HG02981 (cell line): ENCODE measurements around the gene REPIN1.

Source experiments
- ATAC-seq: cut with Tn5 transposase; IDR thresholded peaks from one replicate; pipeline ENCODE4 v1.9.1; 2021; ENCODE audit warnings: mild to moderate bottlenecking, moderate library complexity; ENCODE audit not compliant: unreplicated experiment

Gene REPIN1

DNA sequence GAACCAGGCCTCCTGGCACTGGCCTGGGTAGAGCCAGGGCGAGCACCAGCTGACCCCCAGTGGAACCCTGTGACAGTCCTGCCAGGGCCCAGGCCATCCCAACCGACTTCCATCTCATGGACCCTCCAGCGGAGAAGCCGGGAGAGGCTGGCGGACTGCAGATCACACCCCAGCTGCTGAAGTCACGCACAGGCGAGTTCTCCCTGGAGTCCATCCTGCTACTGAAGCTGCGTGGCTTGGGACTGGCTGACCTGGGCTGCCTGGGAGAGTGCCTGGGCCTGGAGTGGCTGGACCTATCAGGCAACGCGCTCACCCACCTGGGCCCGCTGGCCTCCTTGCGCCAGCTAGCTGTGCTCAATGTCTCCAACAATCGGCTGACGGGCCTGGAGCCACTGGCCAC, 31.9 kb upstream of the REPIN1 start:
- no peak for ATAC-seq

DNA sequence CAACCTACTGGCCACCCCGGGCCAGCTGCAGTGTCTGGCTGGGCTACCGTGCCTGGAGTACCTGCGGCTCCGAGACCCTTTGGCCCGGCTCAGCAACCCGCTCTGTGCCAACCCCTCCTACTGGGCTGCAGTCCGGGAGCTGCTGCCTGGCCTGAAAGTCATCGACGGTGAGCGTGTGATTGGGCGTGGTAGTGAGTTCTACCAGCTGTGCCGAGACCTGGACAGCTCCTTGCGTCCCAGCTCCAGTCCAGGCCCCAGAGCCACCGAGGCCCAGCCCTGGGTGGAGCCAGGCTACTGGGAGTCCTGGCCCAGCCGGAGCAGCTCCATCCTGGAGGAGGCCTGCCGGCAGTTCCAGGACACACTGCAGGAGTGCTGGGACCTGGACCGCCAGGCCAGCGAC, 31.4 kb upstream of the REPIN1 start:
- no peak for ATAC-seq

DNA sequence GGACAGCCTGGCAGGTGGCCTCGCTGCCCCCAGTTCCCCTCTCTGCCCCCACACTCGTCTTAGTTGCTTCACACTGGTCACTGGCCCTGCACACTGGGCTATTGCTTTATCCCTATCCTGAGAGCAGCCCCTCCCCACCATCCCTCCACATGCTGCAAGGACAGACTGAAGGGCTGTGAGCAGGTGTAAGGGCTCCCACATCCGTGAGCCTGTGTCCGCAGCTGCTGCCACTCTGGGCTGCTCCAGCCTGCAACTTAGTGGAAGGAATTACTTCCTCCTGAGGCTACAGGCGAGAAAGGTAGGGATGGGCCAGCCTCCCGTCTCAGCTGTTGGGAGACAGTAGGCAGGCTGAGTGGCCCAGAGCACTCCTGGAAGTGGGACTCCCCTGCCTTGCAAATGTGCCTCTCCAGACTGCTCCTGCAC, 31.0 kb upstream of the REPIN1 start:
- ATAC-seq, result no peak

DNA sequence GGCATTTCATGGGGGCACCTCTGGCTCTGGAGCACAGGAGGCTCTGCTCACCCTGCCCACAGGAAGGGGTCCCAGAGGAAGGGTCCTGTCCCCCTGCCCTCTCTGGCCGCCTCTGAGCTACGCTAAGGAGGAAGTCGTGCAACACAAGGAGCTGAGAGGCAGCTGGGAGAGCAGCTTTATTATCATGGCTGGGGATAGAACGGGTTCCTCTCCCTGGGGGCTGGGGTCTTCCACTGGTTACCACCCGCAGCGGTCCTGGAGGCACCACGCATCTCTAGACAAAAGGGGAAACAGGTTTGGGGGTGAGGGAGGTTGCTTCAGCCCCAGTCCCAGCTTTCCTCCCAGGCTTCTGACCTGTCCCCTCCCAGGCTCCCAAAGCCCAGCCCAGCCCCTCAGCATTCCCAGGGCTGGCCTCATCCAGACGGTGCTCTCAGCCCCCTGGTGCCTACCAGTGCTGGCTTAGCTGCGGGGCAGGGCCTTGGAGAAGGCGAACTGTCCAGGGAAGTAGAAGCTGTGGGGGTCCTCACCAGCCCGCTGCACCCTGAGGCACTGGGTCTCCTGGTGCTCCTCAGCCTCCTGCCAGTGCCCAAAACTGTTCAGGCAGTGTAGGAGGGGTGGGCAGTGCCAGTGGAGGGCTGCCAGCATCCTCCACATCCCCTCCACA, 30.3 kb upstream of the REPIN1 start:
- ATAC-seq, result no peak

DNA sequence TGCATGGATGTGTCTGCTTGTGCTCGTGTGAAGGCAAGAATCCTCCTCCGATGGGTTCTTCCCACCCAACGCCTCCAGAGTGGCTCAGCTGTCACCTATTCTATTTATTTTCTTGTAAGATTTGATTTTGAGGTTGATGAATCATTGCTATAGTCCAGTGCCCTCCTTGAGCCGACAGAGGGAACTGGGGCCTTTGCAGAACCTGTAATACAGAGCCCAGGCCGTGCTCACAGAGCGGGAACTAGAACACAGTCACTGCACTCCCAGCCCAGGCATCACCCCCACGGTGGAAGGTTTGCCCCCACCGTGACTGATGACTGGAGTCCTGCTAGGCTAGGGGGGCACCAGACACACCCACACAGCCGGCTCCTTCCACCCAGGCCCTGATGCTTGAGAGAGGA, 29.2 kb upstream of the REPIN1 start:
- no peak for ATAC-seq

DNA sequence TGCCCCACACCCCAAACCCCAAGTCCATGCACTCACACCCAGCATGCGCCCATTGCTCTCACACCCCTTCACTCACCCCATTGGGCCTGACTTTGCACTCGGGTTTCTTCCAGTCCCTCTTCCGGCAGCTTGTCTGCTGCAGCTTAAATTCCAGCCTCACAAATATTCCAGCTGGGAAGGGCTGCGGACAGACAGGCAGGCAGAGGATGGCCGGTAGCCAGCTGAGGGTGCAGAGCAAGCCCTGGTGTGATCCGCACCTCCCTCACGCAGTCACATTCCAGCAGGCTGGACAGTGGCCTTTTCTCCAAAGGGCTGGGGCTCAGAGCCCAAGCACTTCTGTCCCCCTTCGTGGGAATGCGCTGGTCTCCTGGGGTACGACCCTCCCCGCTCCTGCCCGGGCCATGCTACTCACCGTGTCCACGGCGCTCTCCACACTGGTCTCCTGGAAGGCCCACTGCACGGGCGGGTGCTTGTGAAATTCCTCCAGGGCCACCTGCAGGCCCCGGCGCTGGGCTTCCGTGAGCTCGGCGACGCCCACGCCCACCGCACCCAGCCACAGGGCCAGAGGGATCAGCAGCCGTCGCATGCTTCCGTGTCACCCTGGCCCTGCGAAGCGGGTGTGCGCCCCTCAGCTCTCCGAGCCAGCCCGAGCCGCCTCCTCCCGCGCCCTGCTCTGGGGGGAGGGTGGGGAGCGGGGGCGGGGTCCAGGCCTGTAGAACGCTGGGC, 28.4 kb upstream of the REPIN1 start:
- no peak for ATAC-seq

DNA sequence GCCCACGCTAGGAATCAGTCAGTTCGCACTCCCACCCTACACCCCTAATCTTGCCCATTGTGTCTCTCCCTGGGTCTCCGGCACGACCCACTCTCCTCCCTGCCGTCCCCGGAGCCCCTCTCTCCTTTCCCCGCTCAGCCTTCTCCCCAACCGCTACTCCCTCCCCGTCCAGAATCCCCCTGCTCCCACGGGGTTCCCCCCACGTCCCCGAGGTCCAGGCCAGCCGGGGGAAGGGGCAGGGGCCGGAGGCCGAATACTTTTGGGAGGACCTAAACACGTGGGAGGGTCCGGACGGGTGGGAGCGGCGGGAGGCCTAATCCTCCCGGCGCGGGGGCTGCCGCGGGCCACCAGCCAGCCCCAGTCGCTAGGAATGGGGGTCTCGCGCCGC, 27.8 kb upstream of the REPIN1 start:
- ATAC-seq, result no peak

DNA sequence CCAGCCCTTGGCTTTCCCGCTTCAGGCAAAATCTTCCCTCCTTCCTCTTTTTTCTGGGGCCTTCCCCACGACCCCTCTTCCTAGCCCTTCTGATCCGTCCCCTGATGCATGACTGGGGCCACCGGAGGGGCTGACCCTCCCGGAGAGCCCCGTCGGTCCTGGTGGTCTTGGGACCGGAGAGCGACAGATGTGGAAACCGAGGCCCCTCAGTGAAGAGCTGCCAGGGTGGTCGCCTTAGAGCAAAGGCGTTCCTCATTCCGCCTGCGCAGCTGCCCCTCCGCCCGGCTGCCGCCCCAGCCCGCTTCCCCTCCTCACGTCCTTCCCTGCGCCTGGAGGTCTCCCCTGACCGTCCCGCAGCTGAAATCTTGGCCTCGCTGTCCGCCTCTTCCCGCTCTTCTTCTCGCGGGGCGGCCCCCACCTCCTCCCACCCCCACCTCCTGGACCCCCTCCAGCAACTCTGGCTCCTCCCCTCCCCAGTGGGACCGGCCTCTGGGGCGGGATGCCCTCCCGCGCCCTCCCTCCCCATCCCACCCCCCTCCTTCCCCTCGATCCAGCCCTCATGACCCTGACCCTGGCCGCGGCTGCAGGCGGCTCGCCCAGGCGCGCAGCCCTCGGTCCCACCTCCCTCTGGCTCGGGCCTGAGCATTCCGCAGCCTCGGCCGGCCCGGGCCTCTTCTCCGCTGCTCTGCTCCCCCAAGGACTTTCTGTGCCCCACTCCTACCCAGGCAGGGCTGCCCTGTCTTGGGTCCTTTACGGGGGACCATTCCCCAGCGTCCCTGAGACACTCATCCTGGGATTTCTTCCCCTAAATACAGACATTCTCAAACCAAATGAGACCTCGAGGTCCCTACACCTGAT, 27.1 kb upstream of the REPIN1 start, which contains the start of gene RARRES2:
TSS of gene RARRES2 (minus strand) at position 367 of the 858 bp plus-strand sequence. CDS start 1,020 bp downstream, outside the sequence.
- ATAC-seq, result no peak

DNA sequence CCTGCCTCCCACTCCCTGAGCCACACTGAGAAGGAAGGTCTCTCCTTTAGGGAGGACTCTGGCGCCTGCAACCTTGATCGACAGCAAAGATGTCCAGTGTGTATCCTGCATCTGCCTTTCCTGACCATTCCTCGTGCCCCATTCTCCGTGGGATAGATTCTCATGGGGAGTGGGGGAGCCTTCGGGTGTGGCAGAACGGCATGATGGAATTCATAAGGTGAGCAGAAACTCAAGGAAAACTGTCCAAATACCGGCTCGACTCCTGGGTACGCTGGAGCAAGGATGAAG, 26.6 kb upstream of the REPIN1 start:
- ATAC-seq, result no peak

DNA sequence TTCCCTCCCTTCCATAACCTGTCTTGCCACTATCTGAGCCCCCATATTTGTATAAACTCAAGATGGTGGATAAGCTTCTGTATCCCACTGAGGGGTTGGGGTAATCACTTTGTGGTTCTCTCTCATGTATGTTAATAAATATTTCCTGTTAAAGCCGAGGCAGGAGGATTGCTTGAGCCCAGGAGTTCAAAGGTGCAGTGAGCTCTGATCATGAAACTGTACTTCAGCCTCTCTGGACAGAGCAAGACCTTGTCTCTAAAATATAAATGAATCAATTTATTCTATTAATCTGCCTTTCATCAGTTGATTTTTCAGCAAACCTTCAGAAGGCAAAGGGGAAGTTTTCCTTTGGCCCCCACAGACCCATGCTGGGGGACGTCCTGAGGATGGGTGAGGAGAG, 25.4 kb upstream of the REPIN1 start:
- no peak for ATAC-seq

DNA sequence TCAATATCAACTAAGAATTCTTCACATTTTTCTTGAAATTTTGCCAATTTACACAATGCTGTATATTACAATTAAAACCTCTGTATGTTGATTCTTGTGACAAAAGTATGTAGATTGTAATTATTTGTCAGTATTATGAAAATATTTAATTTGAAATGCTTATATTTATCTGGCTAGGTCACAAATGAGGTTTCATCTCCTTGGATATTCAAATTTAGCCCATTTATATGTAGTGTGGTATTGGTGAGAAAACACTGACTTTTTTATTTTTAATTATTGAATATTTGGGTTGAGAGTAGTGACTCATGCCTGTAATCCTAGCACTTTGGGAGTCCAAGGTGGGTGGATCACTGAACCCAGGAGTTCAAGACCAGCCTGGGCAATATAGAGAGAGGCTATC, 24.3 kb upstream of the REPIN1 start:
- ATAC-seq, result no peak

DNA sequence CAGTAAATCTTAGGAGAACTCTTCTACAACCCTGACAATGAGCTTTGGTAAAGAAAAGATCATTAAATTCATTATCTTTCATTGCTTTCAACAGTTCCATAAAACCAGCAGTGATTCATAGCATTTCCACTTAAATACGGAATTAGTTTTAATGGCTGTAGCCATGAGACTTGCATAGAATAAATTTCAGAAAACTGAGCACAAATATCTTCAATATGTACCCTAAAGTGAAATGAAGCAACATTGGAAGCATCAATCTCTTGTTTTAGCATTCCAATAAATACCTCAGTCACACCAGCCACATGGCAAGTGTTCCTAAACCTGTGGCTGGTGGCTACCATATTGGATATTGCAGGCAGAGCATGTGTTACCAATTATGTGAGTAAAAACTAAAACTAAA, 23.6 kb upstream of the REPIN1 start:
- ATAC-seq, result no peak

DNA sequence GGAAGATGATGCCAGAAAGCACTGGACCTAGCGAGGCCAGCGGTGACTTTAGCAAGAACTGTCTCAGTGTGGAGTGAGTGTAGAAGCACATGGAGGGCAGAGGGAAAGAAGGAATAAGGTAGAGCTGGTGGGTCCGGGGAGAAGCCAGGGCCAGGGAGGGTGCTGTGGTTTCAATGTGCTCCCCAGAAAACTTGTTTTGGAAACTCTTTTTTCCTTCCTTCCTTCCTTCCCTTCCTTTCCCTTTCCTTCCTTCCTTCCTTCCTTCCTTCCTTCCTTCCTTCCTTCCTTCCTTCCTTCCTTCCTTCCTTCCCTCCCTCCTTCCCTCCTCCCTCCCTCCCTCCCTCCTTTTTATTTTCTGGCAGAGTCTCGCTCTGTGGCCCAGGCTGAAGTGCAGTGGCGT, 21.7 kb upstream of the REPIN1 start:
- ATAC-seq, result no peak

DNA sequence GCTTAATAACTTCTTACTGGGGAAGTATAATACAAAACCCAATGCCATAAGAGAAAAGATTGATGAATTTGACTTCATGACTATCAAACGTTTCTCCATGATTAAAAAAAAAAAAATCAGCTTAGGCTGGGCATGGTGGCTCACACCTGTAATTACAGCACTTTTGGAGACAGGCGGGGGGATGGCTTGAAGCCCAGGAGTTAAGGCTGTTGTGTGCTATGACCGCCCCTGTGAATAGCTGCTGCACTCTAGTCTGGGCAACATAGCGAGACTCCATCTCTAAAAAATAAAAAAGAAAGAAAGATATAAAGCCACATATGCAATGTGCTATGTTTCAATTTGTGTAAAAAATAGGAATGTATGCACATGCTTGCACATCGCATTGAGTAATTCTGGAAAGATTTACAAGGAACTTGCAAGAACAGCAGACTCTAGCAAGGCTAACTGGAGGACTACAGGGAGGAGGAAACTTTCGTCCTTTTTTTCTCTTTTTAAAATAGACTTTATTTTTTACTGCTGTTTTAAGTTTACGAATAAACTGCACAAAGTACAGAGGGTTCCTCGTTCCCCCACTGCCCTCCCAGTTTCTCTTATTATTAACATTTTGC, 16.9 kb upstream of the REPIN1 start:
- no peak for ATAC-seq

DNA sequence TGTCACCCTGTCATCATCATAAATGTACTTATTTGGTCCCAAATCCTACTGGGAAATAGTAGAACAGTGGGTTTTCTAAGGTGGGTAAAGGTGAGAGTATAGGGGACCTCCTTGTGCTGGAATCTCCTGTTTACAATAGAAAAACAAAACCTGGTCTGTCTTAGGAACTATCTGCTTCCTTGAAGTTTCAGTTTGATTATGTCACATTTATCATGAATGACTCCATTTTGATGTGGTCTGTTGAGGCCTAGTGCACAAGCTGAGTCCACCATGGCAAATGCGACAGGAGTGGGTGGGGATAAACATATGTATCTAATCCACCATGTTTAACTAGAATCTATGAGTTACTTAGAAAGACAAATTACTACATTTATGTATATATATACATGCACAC, 13.0 kb upstream of the REPIN1 start:
- no peak for ATAC-seq

DNA sequence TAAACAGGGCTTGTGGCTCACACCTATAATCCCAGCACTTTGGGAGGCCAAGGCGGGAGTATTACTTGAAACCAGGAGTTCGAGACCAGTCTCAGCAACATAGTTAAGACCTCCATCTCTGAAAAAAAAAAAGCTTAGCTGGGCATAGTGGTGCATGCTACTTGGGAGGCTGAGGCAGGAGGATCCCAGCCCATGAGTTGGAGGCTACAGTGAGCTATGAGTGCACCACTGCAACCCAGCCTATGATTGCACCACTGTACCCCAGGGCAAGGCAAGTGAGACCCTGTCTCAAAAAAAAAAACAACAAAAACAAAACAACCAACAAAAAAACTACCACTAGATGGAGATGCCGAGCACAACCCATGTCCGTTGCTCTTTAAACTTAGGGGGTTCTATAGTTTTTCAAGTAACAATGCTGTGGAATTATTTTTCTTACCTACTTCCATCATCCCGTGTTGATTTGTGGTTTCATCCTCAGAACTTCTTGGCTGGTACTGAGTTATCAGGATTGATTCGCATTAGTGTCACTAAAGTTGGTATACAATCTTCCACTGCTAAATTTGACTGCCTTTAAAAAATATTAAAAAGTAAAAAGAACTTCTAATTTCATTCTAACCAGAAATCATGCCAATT, 12.2 kb upstream of the REPIN1 start:
- no peak for ATAC-seq

DNA sequence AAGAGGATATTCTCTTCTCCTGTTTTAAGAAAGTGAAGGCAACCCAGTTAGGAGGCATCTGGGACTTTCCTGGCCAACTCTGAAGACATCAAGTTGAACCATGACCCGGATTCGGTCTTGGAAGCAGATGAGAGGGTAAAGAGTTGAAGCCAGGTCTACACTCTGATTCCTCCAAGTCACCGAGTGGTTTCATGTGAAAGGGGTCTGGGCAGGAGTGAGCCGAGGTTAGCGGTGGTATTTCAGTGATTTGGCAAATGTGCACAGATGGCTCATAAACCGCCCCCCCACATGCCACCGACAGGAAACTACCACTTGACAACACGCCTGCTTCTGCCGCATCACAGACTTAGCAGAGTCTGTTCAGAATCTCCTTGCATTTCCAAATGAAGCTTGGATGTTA, 11.4 kb upstream of the REPIN1 start:
- ATAC-seq, result no peak

DNA sequence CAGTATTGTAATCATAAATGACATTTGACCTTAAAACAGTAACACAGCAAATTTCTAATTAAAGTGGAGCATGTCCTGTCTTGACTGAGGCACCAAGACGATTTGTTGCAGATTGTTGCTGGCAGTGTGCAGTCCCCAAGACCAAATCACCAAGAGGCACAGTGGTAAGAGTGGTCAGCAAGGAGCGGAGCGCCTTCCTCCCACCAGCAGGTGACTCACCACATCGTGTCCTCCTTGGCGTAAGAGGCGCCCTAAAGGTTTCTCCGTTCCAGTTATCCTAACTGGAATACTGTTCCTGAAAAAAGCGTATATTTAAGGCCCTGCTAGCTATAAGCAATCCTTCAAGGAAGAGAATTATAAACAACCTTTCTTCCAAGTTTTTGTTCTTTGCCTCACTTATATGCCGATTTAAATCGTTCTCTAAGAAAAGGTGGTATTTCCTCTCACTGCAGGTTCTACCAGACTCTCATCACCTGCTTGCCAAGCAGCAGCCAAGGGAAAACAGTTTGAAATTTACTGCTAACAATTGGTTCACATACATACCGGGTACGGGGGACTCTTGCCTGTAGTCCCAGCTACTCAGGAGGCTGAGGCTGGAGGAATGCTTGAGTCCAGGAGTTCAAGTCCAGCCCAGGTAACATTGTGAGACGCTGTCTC, 10.7 kb upstream of the REPIN1 start:
- no peak for ATAC-seq

DNA sequence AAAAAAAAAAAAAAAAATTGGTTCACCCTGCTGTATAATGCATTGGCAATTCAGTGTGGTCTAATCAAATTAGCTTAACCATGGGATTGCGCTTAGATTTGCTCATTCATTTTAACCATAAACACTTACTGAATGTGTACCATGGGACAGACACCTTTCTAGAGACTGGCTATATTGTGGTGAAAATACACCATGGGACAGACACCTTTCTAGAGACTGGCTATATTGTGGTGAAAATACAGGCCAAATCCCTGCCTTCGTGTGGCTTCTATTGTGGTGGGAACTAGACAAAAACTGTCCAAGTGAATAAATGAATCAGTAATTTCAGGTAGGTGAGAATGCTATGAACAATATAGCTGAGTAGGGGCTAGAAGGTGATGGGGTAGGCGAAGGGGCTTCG, 10.2 kb upstream of the REPIN1 start:
- no peak for ATAC-seq

DNA sequence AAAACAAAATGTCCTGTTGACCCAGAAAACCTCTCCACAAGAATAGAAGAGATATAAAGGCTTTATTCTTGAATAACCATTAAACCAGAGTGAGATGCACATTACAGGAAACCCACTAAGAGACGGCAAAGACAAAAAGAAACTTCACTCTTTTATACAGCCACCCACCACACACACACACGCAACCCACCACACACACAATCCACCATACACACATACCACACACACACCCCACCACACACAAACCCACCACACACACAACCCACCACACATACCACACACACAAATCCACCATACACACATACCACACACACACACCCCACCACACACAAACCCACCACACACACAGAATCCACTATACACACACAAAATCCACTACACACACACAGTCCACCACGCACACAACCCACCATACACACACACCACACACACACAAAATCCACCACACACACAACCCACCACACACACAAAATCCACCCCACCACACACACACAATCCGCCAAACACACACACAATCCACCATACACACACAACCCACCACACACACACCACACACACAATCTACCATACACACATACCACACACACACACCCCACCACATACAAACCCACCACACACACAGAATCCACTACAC, 9.5 kb upstream of the REPIN1 start:
- ATAC-seq, result no peak
